AG04449 (cell line): ENCODE data around the gene MAP3K3.

Source experiments
- CTCF ChIA-PET: fragments of 350-600 bp; formaldehyde crosslinking; extraction: SDS; loops from one replicate; lab custom pipeline; 2021; ENCODE audit warnings: antibody characterized with exemption; lab: Yijun Ruan, JAX
- POLR2A ChIA-PET: fragments of 400-600, 350-600 bp; formaldehyde crosslinking; extraction: SDS; loops from one replicate; lab custom pipeline; 2020; ENCODE audit warnings: antibody characterized with exemption, inconsistent platforms; lab: Yijun Ruan, JAX
- DNase-seq: peaks from one replicate; pipeline ENCODE4 v3.0.0-alpha.2; 2010; ENCODE audit warnings: low read depth, low spot score
- H3K4me3 ChIP-seq: 2 replicates; pipeline ENCODE4 v1.5.1; 2011; ENCODE audit warnings: low read depth, mild to moderate bottlenecking, control low read depth, low read length
- TF ChIP-seq, protein P1 (sequence below): IDR thresholded peaks from one replicate; pipeline ENCODE4 v1.5.1; 2011; ENCODE audit warnings: mild to moderate bottlenecking, moderate library complexity, low read length, control low read depth, inconsistent platforms; ENCODE audit not compliant: insufficient read depth; ENCODE audit errors: missing control alignments

MAP3K3 gene

DNA sequence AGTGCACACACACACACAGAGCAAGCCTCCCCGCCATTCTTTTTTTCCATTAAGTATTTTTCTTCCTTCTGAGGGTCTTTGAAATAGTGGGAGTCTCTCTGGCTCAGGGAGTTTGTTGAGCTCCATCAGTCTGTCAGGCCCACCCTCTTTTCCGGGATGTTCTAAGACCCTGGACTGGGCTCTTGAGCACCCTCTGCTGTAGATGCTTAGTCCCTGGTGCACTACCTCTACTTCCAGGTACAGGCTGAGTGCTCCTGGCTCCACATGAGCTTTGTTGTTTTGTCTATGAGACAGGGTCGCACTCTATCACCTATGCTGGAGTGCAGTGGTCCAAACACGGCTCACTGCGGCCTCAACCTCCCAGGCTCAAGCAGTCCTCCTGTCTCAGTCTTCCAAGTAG, 57.0 kb downstream of the MAP3K3 start:
- H3K4me3 ChIP-seq, result no peak overlapping the region
- CTCF ChIA-PET, result interaction anchor here (11.4 kb wide), 1 partner anchor 17 kb away, joined by 73 read pairs; no protein-coding TSS in a partner anchor
- POLR2A ChIA-PET, result no interaction called here
- TF ChIP-seq, protein P1, sequence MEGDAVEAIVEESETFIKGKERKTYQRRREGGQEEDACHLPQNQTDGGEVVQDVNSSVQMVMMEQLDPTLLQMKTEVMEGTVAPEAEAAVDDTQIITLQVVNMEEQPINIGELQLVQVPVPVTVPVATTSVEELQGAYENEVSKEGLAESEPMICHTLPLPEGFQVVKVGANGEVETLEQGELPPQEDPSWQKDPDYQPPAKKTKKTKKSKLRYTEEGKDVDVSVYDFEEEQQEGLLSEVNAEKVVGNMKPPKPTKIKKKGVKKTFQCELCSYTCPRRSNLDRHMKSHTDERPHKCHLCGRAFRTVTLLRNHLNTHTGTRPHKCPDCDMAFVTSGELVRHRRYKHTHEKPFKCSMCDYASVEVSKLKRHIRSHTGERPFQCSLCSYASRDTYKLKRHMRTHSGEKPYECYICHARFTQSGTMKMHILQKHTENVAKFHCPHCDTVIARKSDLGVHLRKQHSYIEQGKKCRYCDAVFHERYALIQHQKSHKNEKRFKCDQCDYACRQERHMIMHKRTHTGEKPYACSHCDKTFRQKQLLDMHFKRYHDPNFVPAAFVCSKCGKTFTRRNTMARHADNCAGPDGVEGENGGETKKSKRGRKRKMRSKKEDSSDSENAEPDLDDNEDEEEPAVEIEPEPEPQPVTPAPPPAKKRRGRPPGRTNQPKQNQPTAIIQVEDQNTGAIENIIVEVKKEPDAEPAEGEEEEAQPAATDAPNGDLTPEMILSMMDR, result no peak
- DNase-seq, result no peak

DNA sequence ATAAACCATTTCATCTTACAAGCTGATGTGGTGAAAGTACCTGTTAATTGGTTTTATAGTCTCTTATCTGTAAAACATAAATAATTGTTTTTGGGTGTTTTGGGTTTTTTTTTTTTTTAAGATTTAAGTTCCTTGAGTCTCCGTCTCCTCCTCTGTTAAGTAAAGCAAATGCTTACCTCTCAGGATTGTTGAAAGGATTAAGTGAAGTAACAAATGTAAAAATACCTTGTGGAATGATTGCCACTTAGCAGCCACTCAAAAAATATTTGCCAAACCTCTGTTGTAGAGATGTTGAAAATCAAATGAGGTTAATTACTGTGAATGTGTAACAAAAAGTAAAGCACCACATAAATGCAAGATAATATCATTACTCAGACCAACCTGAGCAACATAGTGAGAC, 58.5 kb downstream of the MAP3K3 start:
- TF ChIP-seq, protein P1, result no peak
- no peak for DNase-seq
- ChIA-PET CTCF (interaction anchor here (11.4 kb wide), 1 partner anchor 15 kb away, joined by 73 read pairs; no protein-coding TSS in a partner anchor), POLR2A (no interaction called here)
- H3K4me3 ChIP-seq, result no peak overlapping the region

DNA sequence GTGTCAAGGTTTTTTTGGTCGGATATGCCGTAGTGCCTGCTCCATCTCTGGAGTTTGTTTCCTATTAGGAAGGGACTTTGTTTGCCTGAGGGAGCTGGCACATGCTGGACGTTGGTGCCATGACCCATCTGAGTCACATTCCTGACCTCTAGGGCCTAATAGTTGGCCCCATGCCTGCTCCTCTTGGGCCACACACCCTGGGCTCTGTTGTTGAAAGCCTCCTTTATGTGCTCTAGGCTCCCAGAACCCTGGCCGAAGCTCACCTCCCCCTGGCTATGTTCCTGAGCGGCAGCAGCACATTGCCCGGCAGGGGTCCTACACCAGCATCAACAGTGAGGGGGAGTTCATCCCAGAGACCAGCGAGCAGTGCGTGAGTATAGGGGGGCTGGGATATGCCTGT, 59.3 kb downstream of the MAP3K3 start:
- H3K4me3 ChIP-seq, result no peak overlapping the region
- ChIA-PET CTCF (interaction anchor here (0.8 to 11.4 kb wide), 2 partner anchors 15 to 16 kb away, joined by 3 to 73 read pairs; no protein-coding TSS in a partner anchor), POLR2A (no interaction called here)
- DNase-seq, result no peak
- TF ChIP-seq, protein P1, result no peak

DNA sequence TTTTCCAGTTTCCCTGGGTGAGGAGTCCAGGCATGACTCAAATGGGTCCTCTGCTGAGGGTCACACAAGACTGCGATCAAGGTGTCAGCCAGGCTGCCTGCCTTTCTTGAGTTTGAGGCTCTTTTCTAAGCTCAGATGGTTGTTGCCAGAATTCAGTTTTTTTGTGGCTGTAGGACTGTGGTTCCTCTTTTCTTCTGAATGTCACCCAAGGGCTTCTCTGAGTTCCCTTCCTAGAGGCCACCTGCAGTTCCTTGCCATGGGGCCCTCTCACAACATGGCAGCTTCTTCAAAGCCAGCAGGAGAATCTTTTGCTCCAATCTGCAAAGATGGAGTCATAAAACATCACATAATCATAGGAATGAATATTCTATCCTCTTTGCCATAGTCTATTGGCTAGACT, 60.2 kb downstream of the MAP3K3 start:
- POLR2A ChIA-PET, result no interaction called here
- DNase-seq, result no peak
- H3K4me3 ChIP-seq, result no peak overlapping the region
- TF ChIP-seq, protein P1, result no peak
- CTCF ChIA-PET, result interaction anchor here (1.0 to 11.4 kb wide), 3 partner anchors 8 to 70 kb away, joined by 3 to 73 read pairs (median 4); no protein-coding TSS in a partner anchor

DNA sequence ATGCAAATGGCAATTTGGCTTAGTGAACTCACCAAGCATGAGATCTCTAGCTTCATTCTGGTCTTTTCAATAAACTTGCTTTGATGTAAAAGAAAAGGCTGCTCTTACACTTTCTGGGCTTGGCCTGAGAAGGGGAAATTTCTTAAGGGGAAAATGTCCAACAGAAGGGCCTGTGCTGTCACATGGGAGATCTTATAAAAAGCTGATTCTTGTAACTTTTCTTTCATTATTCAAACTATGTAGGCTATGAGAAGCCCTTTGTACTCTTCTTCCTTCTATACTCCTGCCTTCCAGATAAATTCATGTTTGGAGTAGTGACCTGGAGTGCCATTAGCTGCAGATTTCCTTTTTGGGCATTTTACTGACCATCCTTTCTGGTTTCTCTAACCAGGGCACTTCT, 60.8 kb downstream of the MAP3K3 start:
- ChIA-PET CTCF (interaction anchor here (1.0 to 11.4 kb wide), 3 partner anchors 8 to 70 kb away, joined by 3 to 73 read pairs (median 4); no protein-coding TSS in a partner anchor), POLR2A (no interaction called here)
- no peak overlapping the region for H3K4me3 ChIP-seq
- TF ChIP-seq, protein P1, result no peak
- no peak for DNase-seq

DNA sequence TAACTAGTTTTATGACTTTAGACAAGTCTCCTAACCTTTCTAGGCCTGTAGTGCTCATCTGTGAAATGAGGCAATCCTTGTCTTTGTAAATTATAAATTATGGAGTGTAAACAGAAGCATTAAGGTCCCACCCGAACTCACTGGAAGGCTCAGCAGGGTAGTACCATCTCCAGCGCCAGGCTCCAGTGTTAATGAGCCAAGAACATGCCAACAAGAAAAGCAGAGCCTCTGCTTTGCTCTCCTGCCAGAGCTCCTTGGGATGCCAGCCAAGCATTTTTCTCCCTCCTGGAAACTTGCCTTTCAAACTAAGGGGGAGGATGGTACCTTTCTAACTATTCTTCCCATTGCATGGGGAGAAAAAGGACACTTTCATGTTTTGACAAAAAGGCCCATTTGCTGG, 62.8 kb downstream of the MAP3K3 start:
- TF ChIP-seq, protein P1, result no peak
- POLR2A ChIA-PET, result no interaction called here
- DNase-seq, result no peak
- no peak overlapping the region for H3K4me3 ChIP-seq
- CTCF ChIA-PET, result interaction anchor here (11.4 kb wide), 1 partner anchor 11 kb away, joined by 73 read pairs; no protein-coding TSS in a partner anchor
